DND-41 (cell line): ENCODE results near the gene VPS13A.

Experiments
- EZH2 ChIP-seq: IDR thresholded peaks from 3 replicates; pipeline ENCODE4 v1.6.1; 2012; ENCODE audit warnings: borderline replicate concordance, low read depth, mild to moderate bottlenecking, moderate library complexity, low read length, inconsistent platforms; ENCODE audit not compliant: severe bottlenecking
- TF ChIP-seq, protein P1 (sequence below): IDR thresholded peaks from 2 replicates; pipeline ENCODE4 v1.5.1; 2012; ENCODE audit warnings: borderline replicate concordance, low read length, moderate library complexity, mild to moderate bottlenecking; ENCODE audit not compliant: poor library complexity, severe bottlenecking; ENCODE audit errors: extremely low read depth

GRCh38 chr9:77276799-77277198, 99.5 kb downstream of the VPS13A start:
- TF ChIP-seq, protein P1, sequence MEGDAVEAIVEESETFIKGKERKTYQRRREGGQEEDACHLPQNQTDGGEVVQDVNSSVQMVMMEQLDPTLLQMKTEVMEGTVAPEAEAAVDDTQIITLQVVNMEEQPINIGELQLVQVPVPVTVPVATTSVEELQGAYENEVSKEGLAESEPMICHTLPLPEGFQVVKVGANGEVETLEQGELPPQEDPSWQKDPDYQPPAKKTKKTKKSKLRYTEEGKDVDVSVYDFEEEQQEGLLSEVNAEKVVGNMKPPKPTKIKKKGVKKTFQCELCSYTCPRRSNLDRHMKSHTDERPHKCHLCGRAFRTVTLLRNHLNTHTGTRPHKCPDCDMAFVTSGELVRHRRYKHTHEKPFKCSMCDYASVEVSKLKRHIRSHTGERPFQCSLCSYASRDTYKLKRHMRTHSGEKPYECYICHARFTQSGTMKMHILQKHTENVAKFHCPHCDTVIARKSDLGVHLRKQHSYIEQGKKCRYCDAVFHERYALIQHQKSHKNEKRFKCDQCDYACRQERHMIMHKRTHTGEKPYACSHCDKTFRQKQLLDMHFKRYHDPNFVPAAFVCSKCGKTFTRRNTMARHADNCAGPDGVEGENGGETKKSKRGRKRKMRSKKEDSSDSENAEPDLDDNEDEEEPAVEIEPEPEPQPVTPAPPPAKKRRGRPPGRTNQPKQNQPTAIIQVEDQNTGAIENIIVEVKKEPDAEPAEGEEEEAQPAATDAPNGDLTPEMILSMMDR, result no peak
- no peak for TF ChIP-seq EZH2
